Cardiac muscle cell (in vitro differentiated cells and primary cell): ENCODE results near the gene OBI1. TPM values are rescaled to one million over a fixed set of nuclear protein-coding genes. Genes with fewer than 3 reads are reported as not detected.

Source experiments
- DNase-seq, 2 donors: peaks; one replicate each; pipeline versions ENCODE4 v3.0.0 to v3.0.0-alpha.2; 2010 to 2017; ENCODE audit warnings: low read depth in 1 of 2, low spot score in 1 of 2
- H3K27ac ChIP-seq: fragments of 200-600 bp; sonication (generic); 2 replicates; pipeline ENCODE4 v1.5.1; 2016
- H3K27me3 ChIP-seq: fragments of 200-600 bp; sonication (generic); 2 replicates; pipeline ENCODE4 v1.6.0; 2016; ENCODE audit warnings: control low read depth
- H3K36me3 ChIP-seq: fragments of 200-600 bp; sonication (generic); 2 replicates; pipeline ENCODE4 v1.5.1; 2016; ENCODE audit warnings: control low read depth
- H3K4me1 ChIP-seq: fragments of 200-600 bp; sonication (generic); 2 replicates; pipeline ENCODE4 v1.8.1; 2017; ENCODE audit warnings: low read depth, mild to moderate bottlenecking, mixed run types
- H3K4me3 ChIP-seq: fragments of 200-600 bp; sonication (generic); 2 replicates; pipeline ENCODE4 v1.5.1; 2016; ENCODE audit warnings: mild to moderate bottlenecking
- H3K9me3 ChIP-seq: fragments of 200-600 bp; sonication (generic); 2 replicates; pipeline ENCODE4 v1.5.1; 2017; ENCODE audit warnings: low read depth, mild to moderate bottlenecking, control low read depth
- CTCF ChIP-seq: IDR thresholded peaks from 2 replicates; pipeline ENCODE4 v1.5.1; 2012; ENCODE audit warnings: low read depth, mild to moderate bottlenecking, low read length
- polyA plus RNA-seq: library from polyadenylated mRNA; unstranded; fragments of >200 nt; fragmentation: Nextera tagmentation; extraction: Ambion mirVana; gene quantifications from 2 replicates; pipeline ENCODE4 v1.2.1, GENCODE V29; 2016
- total RNA-seq: library from RNA; depleted of rRNA; stranded (reverse); fragments of >200 nt; gene quantifications from 2 replicates; pipeline ENCODE4 v1.2.3, GENCODE V29; 2016

Gene OBI1
- total and polyA plus RNA-seq, 2 experiments from 2014 or later = 14.1 to 17.0 TPM

GRCh38 chr13:78601874-78602560, 56.9 kb downstream of the OBI1 start:
- Histone ChIP-seq H3K4me1 (peaks cover 5% of the 10 kb centered on the region), H3K4me3 (peak overlapping the region; percentile 20), H3K27ac (no peak overlapping the region), H3K27me3 (peaks cover 99% of the 10 kb centered on the region), H3K9me3 (no peaks in the 10 kb centered on the region), H3K36me3 (no peaks in the 10 kb centered on the region)
- no peak for TF ChIP-seq CTCF
- no peak for DNase-seq

GRCh38 chr13:78601124-78601873, 57.7 kb downstream of the OBI1 start:
- DNase-seq = peak in 1 of 2 donors; percentile 37
- H3K36me3 ChIP-seq = no peaks in the 10 kb centered on the region
- peaks cover 12% of the 10 kb centered on the region for H3K4me1 ChIP-seq
- no peaks in the 10 kb centered on the region for H3K9me3 ChIP-seq
- H3K27me3 ChIP-seq = peaks cover 99% of the 10 kb centered on the region
- peak overlapping the region; percentile 20 for H3K4me3 ChIP-seq
- no peak overlapping the region for H3K27ac ChIP-seq
- TF ChIP-seq CTCF = no peak

GRCh38 chr13:78600280-78600883, 58.6 kb downstream of the OBI1 start:
- TF ChIP-seq CTCF = no peak
- no peak overlapping the region for H3K4me3 ChIP-seq
- H3K27me3 ChIP-seq = peaks cover 99% of the 10 kb centered on the region
- H3K9me3 ChIP-seq = no peaks in the 10 kb centered on the region
- H3K4me1 ChIP-seq = peaks cover 12% of the 10 kb centered on the region
- H3K27ac ChIP-seq = no peak overlapping the region
- DNase-seq = no peak
- no peaks in the 10 kb centered on the region for H3K36me3 ChIP-seq

GRCh38 chr13:78599645-78600279, 59.2 kb downstream of the OBI1 start:
- TF ChIP-seq CTCF = no peak
- Histone ChIP-seq H3K4me1 (peaks cover 12% of the 10 kb centered on the region), H3K4me3 (no peak overlapping the region), H3K27me3 (peaks cover 99% of the 10 kb centered on the region), H3K9me3 (no peaks in the 10 kb centered on the region), H3K27ac (no peak overlapping the region), H3K36me3 (no peaks in the 10 kb centered on the region)
- no peak for DNase-seq

GRCh38 chr13:78598966-78599644, 59.9 kb downstream of the OBI1 start:
- no peaks in the 10 kb centered on the region for H3K9me3 ChIP-seq
- H3K4me1 ChIP-seq = peaks cover 12% of the 10 kb centered on the region
- no peaks in the 10 kb centered on the region for H3K36me3 ChIP-seq
- no peak for DNase-seq
- peaks cover 99% of the 10 kb centered on the region for H3K27me3 ChIP-seq
- no peak overlapping the region for H3K4me3 ChIP-seq
- TF ChIP-seq CTCF = no peak
- H3K27ac ChIP-seq = no peak overlapping the region
